Nephron progenitor cell (in vitro differentiated cells): ENCODE measurements around the gene NTRK3.
"Not testable (repeated sequence)": the region's sequence is repeated elsewhere in the genome, so short reads cannot be mapped to it uniquely, and the experiment has no call there.

Source experiments
- DNase-seq: peaks from one replicate; pipeline ENCODE4 v3.0.0; 2021
- H3K27ac Mint-ChIP-seq: 2 replicates; pipeline ENCODE4 v1.8.0; 2021; ENCODE audit warnings: mild to moderate bottlenecking, moderate library complexity, mixed read lengths
- H3K27me3 Mint-ChIP-seq: 2 replicates; pipeline ENCODE4 v1.8.0; 2021; ENCODE audit warnings: mild to moderate bottlenecking, low read depth, mixed read lengths; ENCODE audit not compliant: poor library complexity
- H3K36me3 Mint-ChIP-seq: 2 replicates; pipeline ENCODE4 v1.8.0; 2021; ENCODE audit warnings: low read depth, mixed read lengths
- H3K4me1 Mint-ChIP-seq: 2 replicates; pipeline ENCODE4 v1.8.0; 2021; ENCODE audit warnings: mixed read lengths
- H3K4me3 Mint-ChIP-seq: 2 replicates; pipeline ENCODE4 v1.8.0; 2021; ENCODE audit warnings: mild to moderate bottlenecking, moderate library complexity, mixed read lengths
- H3K9me3 Mint-ChIP-seq: 2 replicates; pipeline ENCODE4 v1.8.0; 2021; ENCODE audit warnings: mild to moderate bottlenecking, moderate library complexity, mixed read lengths
- CTCF ChIP-seq: fragments of 200-600 bp; sonication (generic); IDR thresholded peaks from 2 replicates; pipeline ENCODE4 v1.5.0; 2021; ENCODE audit warnings: antibody characterized with exemption

Gene NTRK3

GRCh38 chr15:88074386-88074785, 182.2 kb downstream of the NTRK3 start:
- Mint-ChIP-seq H3K4me3 (no peak overlapping the region), H3K36me3 (no peaks in the 10 kb centered on the region), H3K27ac (no peak overlapping the region), H3K27me3 (peaks cover 31% of the 10 kb centered on the region), H3K4me1 (no peaks in the 10 kb centered on the region), H3K9me3 (no peaks in the 10 kb centered on the region)
- no peak for TF ChIP-seq CTCF
- DNase-seq: no peak

- DNase-seq: no peak
- Mint-ChIP-seq H3K4me3 (no peak overlapping the region), H3K27me3 (peaks cover 34% of the 10 kb centered on the region), H3K4me1 (no peaks in the 10 kb centered on the region), H3K27ac (no peak overlapping the region), H3K9me3 (no peaks in the 10 kb centered on the region), H3K36me3 (no peaks in the 10 kb centered on the region)
- TF ChIP-seq CTCF: no peak
Observed at GRCh38 chr15:88073391-88073691, 183.2 kb downstream of the NTRK3 start.

GRCh38 chr15:88072598-88073390, 183.7 kb downstream of the NTRK3 start:
- Mint-ChIP-seq H3K4me3 (no peak overlapping the region), H3K9me3 (no peaks in the 10 kb centered on the region), H3K4me1 (no peaks in the 10 kb centered on the region), H3K27me3 (peaks cover 34% of the 10 kb centered on the region), H3K36me3 (no peaks in the 10 kb centered on the region), H3K27ac (no peak overlapping the region)
- DNase-seq: no peak
- TF ChIP-seq CTCF: no peak

- H3K9me3 Mint-ChIP-seq, H3K4me1 Mint-ChIP-seq, H3K4me3 Mint-ChIP-seq, H3K36me3 Mint-ChIP-seq, DNase-seq, H3K27ac Mint-ChIP-seq: not testable (repeated sequence)
- peaks cover 37% of the 10 kb centered on the region for H3K27me3 Mint-ChIP-seq
Observed at GRCh38 chr15:88072133-88072532, 184.4 kb downstream of the NTRK3 start.

GRCh38 chr15:88071141-88071540, 185.4 kb downstream of the NTRK3 start:
- H3K4me3 Mint-ChIP-seq: no peak overlapping the region
- TF ChIP-seq CTCF: no peak
- no peaks in the 10 kb centered on the region for H3K4me1 Mint-ChIP-seq
- peaks cover 41% of the 10 kb centered on the region for H3K27me3 Mint-ChIP-seq
- H3K27ac Mint-ChIP-seq: no peak overlapping the region
- DNase-seq: no peak
- H3K36me3 Mint-ChIP-seq: no peaks in the 10 kb centered on the region
- H3K9me3 Mint-ChIP-seq: no peaks in the 10 kb centered on the region

GRCh38 chr15:88069561-88069960, 187.0 kb downstream of the NTRK3 start:
- H3K9me3 Mint-ChIP-seq: no peaks in the 10 kb centered on the region

More at GRCh38 chr15:88069561-88069960, 187.0 kb downstream of the NTRK3 start:
- no peak for DNase-seq
- no peak overlapping the region for H3K4me3 Mint-ChIP-seq
- no peaks in the 10 kb centered on the region for H3K4me1 Mint-ChIP-seq
- no peaks in the 10 kb centered on the region for H3K36me3 Mint-ChIP-seq
- no peak overlapping the region for H3K27ac Mint-ChIP-seq
- TF ChIP-seq CTCF: no peak
- peaks cover 41% of the 10 kb centered on the region for H3K27me3 Mint-ChIP-seq
